Testis (tissue), 2 donors: ENCODE results near the gene GCC2.

Experiments
- CTCF ChIP-seq, 3 experiments: fragments of 450-650 bp in 2 of 3; fragments of 200-600 bp in 1 of 3; sonication (generic) in 1 of 3; IDR thresholded peaks; one replicate each; pipeline ENCODE4 v1.5.1; 2016 to 2019; ENCODE audit warnings: antibody characterized with exemption in 3 of 3, mild to moderate bottlenecking in 2 of 3, moderate library complexity in 1 of 3
- POLR2A ChIP-seq: fragments of 450-650 bp; IDR thresholded peaks from one replicate; pipeline ENCODE4 v1.6.1; 2017; ENCODE audit warnings: antibody characterized with exemption, mild to moderate bottlenecking, moderate library complexity

- TF ChIP-seq CTCF (IDR thresholded peaks at IDR 0.05) (no peak), POLR2A (peak; percentile 64)
Measured at GRCh38 chr2:108448678-108449409, at the start of gene GCC2.
